DMS53 (cell line): ENCODE data around the gene ZNF300.
"Not testable (repeated sequence)": the region's sequence is repeated elsewhere in the genome, so short reads cannot be mapped to it uniquely, and the experiment has no call there.

Experiments
- DNase-seq: peaks from one replicate; lab custom pipeline; 2025; lab: John Stamatoyannopoulos, UW

Gene ZNF300

GRCh38 chr5:150845185-150845859 is 59.5 kb downstream of the ZNF300 start:
- not testable (repeated sequence) for DNase-seq
